Hindlimb muscle (tissue), 1 donor: Measurements from ENCODE around the gene AFF2. TPM values are rescaled to one million over a fixed set of nuclear protein-coding genes. Genes with fewer than 3 reads are reported as not detected.
"Not testable (repeated sequence)": the region's sequence is repeated elsewhere in the genome, so short reads cannot be mapped to it uniquely, and the experiment has no call there.

Experiments
- DNase-seq: peaks from one replicate; pipeline ENCODE4 v3.0.0-alpha.2; 2013
- polyA plus RNA-seq: library from polyadenylated mRNA; unstranded; fragments of 120-200 nt; gene quantifications from one replicate; pipeline ENCODE4 v1.2.1, GENCODE V29; 2013; ENCODE audit not compliant: insufficient read length

AFF2 gene
- polyA plus RNA-seq, 1 donor, result 1.0 TPM

- no peak for DNase-seq
These were observed 143.0 kb downstream of the AFF2 start for GRCh38 chrX:148643460-148643859.

GRCh38 chrX:148647651-148648050 is 147.2 kb downstream of the AFF2 start:
- no peak for DNase-seq

- no peak for DNase-seq
These were observed 148.9 kb downstream of the AFF2 start for GRCh38 chrX:148649145-148649795.

- no peak for DNase-seq
These were observed 157.8 kb downstream of the AFF2 start for GRCh38 chrX:148658115-148658730.

GRCh38 chrX:148659481-148659880 is 159.1 kb downstream of the AFF2 start:
- no peak for DNase-seq

GRCh38 chrX:148661035-148661434 is 160.6 kb downstream of the AFF2 start:
- DNase-seq, result no peak

GRCh38 chrX:148662014-148662413 is 161.6 kb downstream of the AFF2 start:
- DNase-seq, result no peak

- no peak for DNase-seq
These were observed 163.8 kb downstream of the AFF2 start for GRCh38 chrX:148664171-148664570.

- DNase-seq, result no peak
These were observed 164.6 kb downstream of the AFF2 start for GRCh38 chrX:148664995-148665394.

GRCh38 chrX:148669175-148669574 is 168.8 kb downstream of the AFF2 start:
- DNase-seq, result not testable (repeated sequence)

GRCh38 chrX:148670277-148670676 is 169.9 kb downstream of the AFF2 start:
- DNase-seq, result no peak

- no peak for DNase-seq
These were observed 172.1 kb downstream of the AFF2 start for GRCh38 chrX:148672517-148672916.

GRCh38 chrX:148681605-148682004 is 181.2 kb downstream of the AFF2 start:
- DNase-seq, result no peak

- DNase-seq, result no peak
These were observed 181.8 kb downstream of the AFF2 start for GRCh38 chrX:148682206-148682605.

- no peak for DNase-seq
These were observed 191.0 kb downstream of the AFF2 start for GRCh38 chrX:148691456-148691855.

GRCh38 chrX:148695255-148695654 is 194.8 kb downstream of the AFF2 start:
- DNase-seq, result no peak

- no peak for DNase-seq
These were observed 197.8 kb downstream of the AFF2 start for GRCh38 chrX:148698221-148698620.

- DNase-seq, result no peak
These were observed 199.6 kb downstream of the AFF2 start for GRCh38 chrX:148700021-148700420.

GRCh38 chrX:148713981-148714380 is 213.6 kb downstream of the AFF2 start:
- DNase-seq, result no peak

- DNase-seq, result no peak
These were observed 214.9 kb downstream of the AFF2 start for GRCh38 chrX:148715361-148715760.

- DNase-seq, result no peak
These were observed 222.5 kb downstream of the AFF2 start for GRCh38 chrX:148722966-148723365.

- no peak for DNase-seq
These were observed 223.1 kb downstream of the AFF2 start for GRCh38 chrX:148723551-148723950.

- no peak for DNase-seq
These were observed 228.5 kb downstream of the AFF2 start for GRCh38 chrX:148728901-148729300.

- DNase-seq, result no peak
These were observed 232.3 kb downstream of the AFF2 start for GRCh38 chrX:148732743-148733142.

GRCh38 chrX:148741441-148741840 is 241.0 kb downstream of the AFF2 start:
- no peak for DNase-seq
